ENCODE measurements around the gene ACACA. TPM values are rescaled to one million over a fixed set of nuclear protein-coding genes. Genes with fewer than 3 reads are reported as not detected.

The ACACA gene
- polyA plus RNA-seq, 1 experiment = 57.9 TPM

DNA sequence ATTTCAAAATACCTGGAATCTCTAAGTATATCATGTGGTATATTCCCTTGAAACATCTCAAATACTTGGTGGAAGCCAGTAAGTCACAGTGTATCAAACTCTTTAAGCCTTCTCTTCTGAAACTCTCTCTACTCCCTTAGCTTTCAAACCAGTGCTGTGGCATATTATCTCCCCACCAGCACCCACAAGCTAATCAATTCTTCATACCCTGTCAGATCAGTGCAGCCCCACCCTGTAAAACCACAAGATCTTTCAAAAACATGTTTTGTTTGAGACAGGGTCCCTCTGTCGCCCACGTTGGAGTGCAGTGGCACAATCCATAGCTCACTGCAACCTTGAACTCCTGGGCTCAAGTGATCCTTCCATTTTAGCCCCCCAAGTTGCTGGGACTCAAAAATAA, 122.4 kb downstream of the ACACA start:
- no peaks in the 10 kb centered on the region for H3K27me3 ChIP-seq (ENCODE audit: control insufficient read depth, insufficient read depth, low read length)
- TF ChIP-seq CTCF (IDR thresholded peaks at IDR 0.05; ENCODE audit: low read depth, low read length) = no peak
- H3K27ac ChIP-seq (ENCODE audit: low read depth, low read length) = no peak overlapping the region
- POLR2A ChIA-PET = no interaction called here
- no peak overlapping the region for H3K4me3 ChIP-seq (ENCODE audit: low read depth, low read length)
- CTCF ChIA-PET = no interaction called here
- no peaks in the 10 kb centered on the region for H3K9me3 ChIP-seq (ENCODE audit: control insufficient read depth, insufficient read depth, low read length)
- no peak for DNase-seq (ENCODE audit: low read depth, low spot score)

- no peak for TF ChIP-seq CTCF (IDR thresholded peaks at IDR 0.05; ENCODE audit: low read depth, low read length)
- H3K4me3 ChIP-seq (ENCODE audit: low read depth, low read length) = no peak overlapping the region
- no peaks in the 10 kb centered on the region for H3K27me3 ChIP-seq (ENCODE audit: control insufficient read depth, insufficient read depth, low read length)
- no peak overlapping the region for H3K27ac ChIP-seq (ENCODE audit: low read depth, low read length)
- DNase-seq (ENCODE audit: low read depth, low spot score) = no peak
- CTCF ChIA-PET = no interaction called here
- POLR2A ChIA-PET = no interaction called here
- H3K9me3 ChIP-seq (ENCODE audit: control insufficient read depth, insufficient read depth, low read length) = no peaks in the 10 kb centered on the region
Observed at GRCh38 chr17:37283414-37283961, 123.1 kb downstream of the ACACA start.

GRCh38 chr17:37280841-37281240, 125.8 kb downstream of the ACACA start:
- POLR2A ChIA-PET = no interaction called here
- no peaks in the 10 kb centered on the region for H3K9me3 ChIP-seq (ENCODE audit: control insufficient read depth, insufficient read depth, low read length)
- CTCF ChIA-PET = no interaction called here

GRCh38 chr17:37278247-37278894, 128.3 kb downstream of the ACACA start:
- no peak for TF ChIP-seq CTCF (IDR thresholded peaks at IDR 0.05; ENCODE audit: low read depth, low read length)
- Histone ChIP-seq H3K4me3 (ENCODE audit: low read depth, low read length) (no peak overlapping the region), H3K27me3 (ENCODE audit: control insufficient read depth, insufficient read depth, low read length) (no peaks in the 10 kb centered on the region), H3K9me3 (ENCODE audit: control insufficient read depth, insufficient read depth, low read length) (no peaks in the 10 kb centered on the region), H3K27ac (ENCODE audit: low read depth, low read length) (no peak overlapping the region)
- ChIA-PET CTCF (no interaction called here), POLR2A (no interaction called here)
- DNase-seq (ENCODE audit: low read depth, low spot score) = no peak

More at GRCh38 chr17:37280841-37281240, 125.8 kb downstream of the ACACA start:
- H3K27ac ChIP-seq (ENCODE audit: low read depth, low read length) = no peak overlapping the region
- no peak for TF ChIP-seq CTCF (IDR thresholded peaks at IDR 0.05; ENCODE audit: low read depth, low read length)
- DNase-seq (ENCODE audit: low read depth, low spot score) = no peak
- H3K27me3 ChIP-seq (ENCODE audit: control insufficient read depth, insufficient read depth, low read length) = no peaks in the 10 kb centered on the region
- H3K4me3 ChIP-seq (ENCODE audit: low read depth, low read length) = no peak overlapping the region

DNA sequence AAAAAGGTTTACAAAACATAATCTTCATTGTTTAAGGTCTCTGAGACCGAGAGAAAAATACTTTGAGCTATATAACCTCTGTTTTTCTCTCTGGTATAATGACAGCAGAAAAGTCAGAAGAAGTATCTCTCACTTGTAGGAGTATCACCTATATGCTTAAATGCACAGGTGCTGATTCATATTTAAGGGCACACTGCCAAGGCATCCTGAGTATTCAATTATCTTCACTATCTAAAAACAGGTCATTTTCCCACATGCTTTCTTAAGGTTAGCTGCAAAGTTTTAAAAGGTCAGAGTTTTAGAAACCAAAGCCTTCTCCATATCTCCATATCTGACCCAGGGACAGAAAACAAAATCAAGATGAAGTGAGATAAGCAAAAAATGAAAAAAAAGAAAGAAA, 130.2 kb downstream of the ACACA start:
- Histone ChIP-seq H3K9me3 (ENCODE audit: control insufficient read depth, insufficient read depth, low read length) (no peaks in the 10 kb centered on the region), H3K4me3 (ENCODE audit: low read depth, low read length) (no peak overlapping the region), H3K27ac (ENCODE audit: low read depth, low read length) (no peak overlapping the region), H3K27me3 (ENCODE audit: control insufficient read depth, insufficient read depth, low read length) (no peaks in the 10 kb centered on the region)
- no peak for TF ChIP-seq CTCF (IDR thresholded peaks at IDR 0.05; ENCODE audit: low read depth, low read length)
- no peak for DNase-seq (ENCODE audit: low read depth, low spot score)
- POLR2A ChIA-PET = interaction anchor here (1.2 kb wide), 1 partner anchor 82 kb away, joined by 3 read pairs; no protein-coding TSS in a partner anchor
- CTCF ChIA-PET = interaction anchor here (0.5 to 1.4 kb wide), 2 partner anchors 49 to 97 kb away, joined by 6 to 9 read pairs; no protein-coding TSS in a partner anchor

Data from AG04450 (cell line).